HG03045 (cell line): ENCODE measurements around the gene TCHH.
"Not testable (repeated sequence)": the region's sequence is repeated elsewhere in the genome, so short reads cannot be mapped to it uniquely, and the experiment has no call there.

ENCODE experiments used
- ATAC-seq: cut with Tn5 transposase; IDR thresholded peaks from one replicate; pipeline ENCODE4 v1.9.1; 2021; ENCODE audit warnings: mild to moderate bottlenecking, moderate library complexity; ENCODE audit not compliant: unreplicated experiment

TCHH gene

DNA sequence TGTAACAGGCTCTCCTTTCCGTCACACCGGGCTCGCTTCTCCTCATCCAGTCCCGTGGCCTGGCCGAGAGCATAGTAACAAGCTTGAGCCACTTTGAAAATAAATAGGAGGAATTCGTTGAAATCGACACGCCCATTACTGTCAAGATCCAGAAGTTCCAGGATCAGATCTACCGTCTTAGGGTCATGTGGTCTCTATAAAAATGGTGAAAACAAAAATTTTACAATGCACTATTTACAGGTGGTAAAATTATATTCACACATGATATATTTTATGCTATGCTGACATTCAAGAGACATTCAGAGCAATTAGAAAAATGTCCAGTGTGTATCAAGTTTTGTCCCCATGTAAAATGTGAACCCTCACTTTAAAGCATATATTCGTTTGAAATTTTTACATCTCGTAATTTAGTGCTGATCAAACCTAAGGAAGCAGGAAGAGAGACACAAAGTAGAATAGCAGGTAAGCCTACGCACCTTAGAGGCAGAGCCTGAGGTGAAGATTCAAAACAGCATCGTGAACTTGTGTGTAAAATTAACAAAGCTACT is 2.3 kb downstream of the TCHH start:
- ATAC-seq, result no peak

DNA sequence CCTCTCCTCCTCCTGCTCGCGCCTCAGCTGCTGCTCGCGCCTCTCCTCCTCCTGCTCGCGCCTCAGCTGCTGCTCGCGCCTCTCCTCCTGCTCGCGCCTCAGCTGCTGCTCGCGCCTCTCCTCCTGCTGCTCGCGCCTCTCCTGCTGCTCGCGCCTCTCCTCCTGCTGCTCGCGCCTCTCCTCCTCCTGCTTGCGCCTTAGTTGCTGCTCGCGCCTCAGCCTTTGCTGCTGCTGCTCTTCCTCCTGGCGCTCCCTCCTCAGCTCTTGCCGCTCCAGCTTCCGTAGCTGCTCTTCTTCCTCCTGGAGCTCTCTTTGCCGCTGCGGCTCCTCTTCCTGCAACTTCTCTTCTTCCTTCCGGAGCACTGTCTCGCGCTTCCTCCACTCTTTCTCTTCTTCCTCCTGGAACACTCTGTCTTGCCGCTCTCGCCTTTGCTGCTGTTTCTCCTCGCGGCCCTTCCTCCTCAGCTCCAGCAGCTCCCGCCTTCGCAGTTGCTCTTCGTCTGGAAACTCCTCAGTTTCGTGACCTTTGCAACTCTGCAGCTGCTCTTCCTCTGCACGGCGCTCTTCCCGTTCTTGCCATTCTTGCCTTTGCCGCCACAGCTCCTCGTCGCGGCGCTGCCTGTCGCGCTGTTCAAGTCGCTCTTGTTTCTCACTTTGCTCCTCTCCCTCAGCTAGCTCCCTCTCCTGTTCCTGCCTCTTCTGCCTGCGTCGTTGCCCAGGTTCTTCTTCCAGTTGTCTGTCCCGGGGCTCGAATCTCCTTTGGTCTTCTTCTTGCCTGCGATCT is 3.0 kb downstream of the TCHH start:
- no peak for ATAC-seq

DNA sequence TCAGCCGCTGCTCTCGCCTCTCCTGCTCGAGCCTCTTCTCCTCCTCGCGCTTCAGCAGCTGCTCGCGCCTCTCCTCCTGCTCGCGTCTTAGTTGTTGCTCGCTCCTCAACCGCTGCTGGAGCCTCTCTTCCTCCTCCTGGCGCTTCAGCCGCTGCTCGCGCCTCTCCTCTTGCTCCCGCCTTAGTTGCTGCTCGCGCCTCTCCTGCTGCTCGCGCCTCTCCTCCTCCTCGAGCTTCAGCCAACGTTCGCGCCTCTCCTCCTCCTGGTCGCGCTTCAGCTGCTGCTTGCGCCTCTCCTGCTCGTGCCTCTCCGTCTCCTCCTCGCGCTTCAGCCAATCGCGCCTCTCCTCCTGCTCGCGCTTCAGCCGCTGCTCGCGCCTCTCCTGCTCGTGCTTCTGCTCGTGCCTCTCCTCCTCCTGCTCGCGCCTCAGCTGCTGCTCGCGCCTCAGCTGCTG is 3.7 kb downstream of the TCHH start:
- no peak for ATAC-seq

DNA sequence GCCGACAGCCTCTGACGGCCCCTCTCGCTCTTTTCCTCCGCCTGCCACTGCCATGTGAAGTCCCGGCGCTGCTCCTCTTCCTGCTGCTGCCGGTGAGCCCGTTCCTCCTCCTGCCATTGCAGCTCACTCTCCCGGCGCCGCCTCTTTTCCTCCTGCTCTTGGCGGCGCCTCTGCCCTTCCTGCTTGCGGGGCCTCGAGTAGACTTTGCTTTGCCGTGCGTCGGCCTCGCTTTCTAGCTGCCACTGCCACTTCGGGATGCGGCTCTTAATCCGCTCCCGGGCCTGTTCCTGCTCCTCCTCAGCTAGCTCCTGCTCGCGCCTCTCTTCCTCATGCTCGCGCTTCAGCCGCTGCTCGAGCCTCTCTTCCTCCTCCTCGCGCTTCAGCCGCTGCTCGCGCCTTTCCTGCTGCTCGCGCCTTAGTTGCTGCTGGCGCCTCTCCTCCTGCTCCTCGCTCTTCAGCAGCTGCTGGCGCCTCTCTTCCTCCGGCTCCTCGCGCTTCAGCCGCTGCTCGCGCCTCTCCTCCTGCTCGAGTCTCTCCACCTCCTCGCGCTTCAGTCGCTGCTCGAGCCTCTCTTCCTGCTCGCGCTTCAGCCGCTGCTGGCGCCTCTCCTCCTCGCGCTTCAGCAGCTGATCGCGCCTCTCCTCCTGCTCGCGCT is 4.3 kb downstream of the TCHH start:
- ATAC-seq, result no peak

DNA sequence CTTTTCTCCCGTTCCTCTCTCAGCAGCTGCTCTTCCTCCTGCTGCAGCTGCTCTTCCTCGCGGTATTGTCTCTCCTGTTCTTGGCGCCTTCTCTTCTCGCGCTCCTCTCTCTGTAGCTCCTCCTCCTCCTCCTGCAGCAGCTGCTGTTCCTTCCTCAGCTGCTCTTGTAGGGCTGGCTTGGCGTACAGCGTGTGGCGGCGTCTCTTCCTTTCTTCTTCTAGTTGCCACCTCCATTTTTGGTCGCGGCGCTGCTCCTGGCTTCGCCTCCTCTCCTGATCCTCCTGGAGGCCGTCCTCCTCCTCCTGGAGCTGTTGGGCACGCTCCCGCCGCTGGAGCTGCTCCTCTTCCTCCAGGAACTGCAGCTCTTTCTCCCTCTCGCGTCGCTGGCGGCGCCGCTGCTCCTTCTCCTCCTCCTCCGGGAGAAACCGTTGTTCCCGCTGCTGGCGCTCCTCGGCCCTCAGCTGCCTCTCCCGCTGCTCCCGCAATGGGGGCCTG is 4.8 kb downstream of the TCHH start:
- no peak for ATAC-seq

DNA sequence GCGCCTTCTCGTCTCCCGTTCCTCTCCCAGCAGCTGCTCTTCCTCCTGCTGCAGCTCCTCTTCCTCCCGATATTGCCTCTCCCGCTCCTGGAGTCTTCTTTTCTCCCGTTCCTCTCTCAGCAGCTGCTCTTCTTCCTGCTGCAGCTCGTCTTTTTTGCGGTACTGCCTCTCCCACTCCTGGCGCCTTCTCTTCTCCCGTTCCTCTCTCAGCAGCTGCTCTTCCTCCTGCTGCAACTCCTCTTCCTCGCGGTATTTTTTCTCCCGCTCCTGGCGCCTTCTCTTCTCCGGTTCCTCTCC is 5.3 kb downstream of the TCHH start:
- ATAC-seq, result no peak

DNA sequence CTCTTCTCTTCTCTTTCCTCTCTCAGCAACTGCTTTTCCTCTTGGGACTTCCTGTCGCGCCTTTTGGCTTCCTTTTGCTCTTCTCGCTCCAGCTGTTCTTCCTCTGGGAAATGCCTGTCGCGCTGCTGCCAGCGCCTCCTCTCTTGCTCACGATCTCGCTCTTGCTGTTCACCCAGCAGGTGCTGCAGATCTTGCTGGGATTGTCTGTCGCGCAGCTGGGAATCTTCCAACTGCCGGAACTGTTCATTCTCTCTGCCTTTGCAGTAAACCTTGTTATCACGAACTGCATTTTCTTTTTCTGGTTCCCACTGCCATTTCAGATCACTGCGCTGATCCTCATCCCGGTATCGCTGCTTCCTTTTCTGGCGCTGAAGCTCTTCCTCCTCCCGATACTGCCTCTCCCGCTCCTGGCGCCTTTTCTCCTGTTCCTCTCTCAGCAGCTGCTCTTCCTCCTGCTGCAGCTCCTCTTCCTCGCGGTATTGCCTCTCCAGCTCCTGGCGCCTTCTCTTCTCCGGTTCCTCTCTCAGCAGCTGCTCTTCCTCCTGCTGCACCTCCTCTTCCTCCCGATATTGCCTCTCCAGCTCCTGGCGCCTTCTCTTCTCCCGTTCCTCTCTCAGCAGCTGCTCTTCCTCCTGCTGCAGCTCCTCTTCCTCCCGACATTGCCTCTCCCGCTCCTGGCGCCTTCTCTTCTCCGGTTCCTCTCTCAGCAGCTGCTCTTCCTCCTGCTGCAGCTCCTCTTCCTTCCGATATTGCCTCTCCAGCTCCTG is 5.8 kb downstream of the TCHH start:
- no peak for ATAC-seq

DNA sequence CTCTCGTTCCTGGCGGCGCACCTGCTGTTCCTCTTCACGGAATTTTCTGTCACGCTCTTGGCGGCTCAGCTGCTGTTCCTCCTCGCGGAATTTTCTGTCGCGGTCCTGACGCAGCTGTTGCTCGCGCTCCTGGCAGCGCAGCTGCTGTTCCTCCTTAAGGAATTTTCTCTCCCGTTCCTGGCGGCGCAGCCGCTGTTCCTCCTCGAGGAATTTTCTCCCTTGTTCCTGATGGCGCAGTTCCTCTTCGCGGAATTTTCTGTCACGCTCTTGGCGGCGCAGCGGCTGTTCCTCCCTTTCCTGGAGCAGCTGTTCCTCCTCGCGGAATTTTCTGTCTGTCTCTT is 6.4 kb downstream of the TCHH start:
- ATAC-seq, result no peak

DNA sequence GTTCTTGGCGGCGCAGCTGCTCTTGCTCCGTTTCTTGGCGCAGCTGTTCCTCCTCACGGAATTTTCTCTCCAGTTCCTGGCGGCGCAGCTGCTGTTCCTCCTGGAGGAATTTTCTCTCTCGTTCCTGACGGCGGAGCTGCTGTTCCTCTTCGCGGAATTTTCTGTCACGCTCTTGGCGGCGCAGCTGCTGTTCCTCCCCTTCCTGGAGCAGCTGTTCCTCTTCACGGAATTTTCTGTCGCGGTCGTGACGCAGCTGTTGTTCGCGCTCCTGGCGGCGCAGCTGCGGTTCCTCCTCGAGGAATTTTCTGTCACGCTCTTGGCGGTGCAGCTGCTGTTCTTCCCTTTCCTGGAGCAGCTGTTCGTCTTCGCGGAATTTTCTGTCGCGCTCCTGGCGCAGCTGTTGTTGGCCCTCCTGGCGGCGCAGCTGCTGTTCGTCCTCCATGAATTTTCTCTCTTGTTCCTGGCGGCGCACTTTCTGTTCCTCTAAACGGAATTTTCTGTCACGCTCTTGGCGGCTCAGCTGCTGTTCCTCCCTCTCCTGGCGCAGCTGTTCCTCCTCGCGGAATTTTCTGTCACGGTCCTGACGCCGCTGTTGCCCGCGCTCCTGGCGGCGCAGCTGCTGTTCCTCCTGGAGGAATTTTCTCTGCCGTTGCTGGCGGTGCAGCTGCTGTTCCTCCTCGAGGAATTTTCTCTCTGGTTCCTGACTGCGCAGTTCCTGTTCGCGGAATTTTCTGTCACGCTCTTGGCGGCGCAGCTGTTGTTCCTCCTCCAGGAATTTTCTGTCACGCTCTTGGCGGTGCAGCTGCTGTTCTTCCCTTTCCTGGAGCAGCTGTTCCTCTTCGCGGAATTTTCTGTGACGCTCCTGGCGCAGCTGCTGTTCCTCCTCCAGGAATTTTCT is 7.0 kb downstream of the TCHH start:
- no peak for ATAC-seq

DNA sequence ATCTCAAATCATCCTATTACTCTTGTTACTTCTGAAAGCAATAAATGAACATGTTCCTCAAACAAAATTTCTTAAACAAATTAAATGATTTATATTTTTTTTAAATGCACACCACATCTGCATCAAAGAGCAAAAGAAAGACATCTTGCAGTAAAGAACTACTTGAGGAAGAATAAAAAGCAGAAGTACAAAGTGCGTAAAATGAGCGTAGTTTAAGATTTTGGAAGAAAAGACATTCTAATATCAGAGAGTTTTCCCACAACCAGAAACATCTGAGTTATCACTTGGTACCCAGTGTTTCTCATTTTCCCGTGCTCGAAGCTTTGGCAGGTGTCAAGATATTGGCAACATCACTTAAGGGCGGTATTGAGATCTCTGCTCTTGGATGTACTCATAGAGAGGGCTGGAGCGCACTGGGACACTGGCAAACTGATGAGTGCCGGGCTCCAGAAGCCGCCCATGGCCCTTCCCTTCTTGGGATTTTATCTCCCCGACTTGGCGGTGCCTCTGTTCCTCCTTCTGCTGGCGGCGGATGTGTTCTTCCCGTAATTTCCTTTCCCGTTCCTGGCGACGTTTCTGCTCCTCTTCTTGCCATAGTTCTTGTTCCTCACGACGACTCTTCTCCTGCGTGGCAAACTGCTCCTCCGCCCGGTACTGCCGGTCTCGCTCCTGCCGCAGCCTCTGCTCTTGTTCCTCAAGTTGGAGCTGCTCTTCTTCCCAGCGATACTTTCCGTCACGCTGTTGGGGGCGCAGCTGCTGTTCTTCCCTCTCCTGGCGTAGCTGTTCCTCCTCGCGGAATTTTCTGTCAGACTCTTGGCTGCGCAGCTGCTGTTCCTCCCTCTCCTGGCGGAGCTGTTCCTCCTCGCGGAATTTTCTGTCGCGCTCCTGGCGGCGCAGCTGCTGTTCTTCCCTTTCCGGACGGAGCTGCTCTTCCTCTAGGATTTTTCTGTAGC is 7.9 kb downstream of the TCHH start:
- ATAC-seq, result no peak

DNA sequence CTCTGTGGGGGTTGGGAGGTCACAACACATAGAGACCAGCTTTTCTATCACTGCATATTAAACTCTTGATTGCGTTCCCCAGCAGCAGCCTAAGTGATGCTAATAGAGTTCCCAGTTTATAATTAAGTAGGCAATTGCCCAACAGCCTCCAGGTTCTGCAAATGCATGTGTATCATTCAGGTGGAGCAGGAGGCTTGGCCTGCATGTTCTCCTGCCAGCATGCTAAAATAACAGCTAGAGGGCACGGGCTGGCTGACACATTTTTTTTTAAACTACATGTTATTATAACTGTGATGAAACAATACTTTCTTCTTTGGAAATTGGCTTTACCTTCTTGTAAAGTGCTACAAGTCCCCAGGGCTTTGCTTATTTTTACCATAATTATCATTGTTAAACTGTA is 10.4 kb downstream of the TCHH start:
- ATAC-seq, result no peak

DNA sequence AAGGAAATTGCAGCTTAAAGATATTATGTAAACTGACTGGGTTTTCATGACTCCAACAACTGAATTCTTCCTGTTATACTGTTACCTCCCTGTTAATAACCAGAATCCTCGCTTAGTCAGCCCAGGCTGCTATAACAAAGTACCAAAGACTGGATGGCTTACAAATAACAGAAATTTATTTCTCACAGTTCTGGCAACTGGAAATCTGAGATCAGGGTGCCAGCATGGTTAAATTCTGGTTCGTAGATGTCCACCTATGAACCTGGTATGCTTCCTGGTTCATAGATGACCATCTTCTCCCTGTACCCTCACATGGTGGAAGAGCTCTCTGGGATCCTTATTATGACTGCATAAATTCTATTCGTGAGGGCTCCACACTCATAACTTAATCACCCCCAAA is 18.3 kb downstream of the TCHH start:
- no peak for ATAC-seq

DNA sequence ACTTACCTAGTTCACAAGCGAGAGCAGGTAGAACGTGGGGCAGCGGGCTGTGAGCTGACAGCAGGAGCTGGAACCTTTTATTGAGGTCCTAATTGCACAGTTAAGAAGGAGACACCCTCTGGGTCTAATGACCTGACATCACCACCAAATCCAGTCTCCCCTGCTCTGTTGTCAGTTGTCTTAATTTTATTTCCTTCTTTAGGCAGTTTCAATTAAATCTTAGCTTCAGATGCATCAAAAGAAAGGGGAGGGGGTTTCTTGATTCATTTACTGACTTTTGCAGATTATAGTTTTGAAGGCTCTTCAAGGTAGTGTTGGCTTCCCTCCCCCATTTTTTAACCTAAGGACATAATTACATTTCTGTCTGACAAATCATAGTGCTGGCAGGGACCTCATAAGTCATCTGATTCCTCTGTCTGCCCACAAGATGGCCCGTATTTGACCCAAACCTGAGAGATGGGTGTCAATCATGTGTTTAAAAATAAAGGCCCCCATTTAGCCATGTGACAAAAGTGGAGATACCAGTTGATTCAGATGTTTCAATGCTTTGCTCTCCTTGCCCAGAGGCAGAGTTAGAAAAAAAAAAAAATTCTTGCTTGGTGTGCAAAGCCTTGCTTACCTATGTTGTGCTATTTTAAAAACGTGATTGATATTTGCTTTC is 26.1 kb downstream of the TCHH start, which contains the start of gene TCHHL1:
Gene TCHHL1, minus strand, starts transcription at position 51 of the 661 bp plus-strand sequence. CDS start 921 bp downstream, outside the sequence.
- ATAC-seq, result no peak

DNA sequence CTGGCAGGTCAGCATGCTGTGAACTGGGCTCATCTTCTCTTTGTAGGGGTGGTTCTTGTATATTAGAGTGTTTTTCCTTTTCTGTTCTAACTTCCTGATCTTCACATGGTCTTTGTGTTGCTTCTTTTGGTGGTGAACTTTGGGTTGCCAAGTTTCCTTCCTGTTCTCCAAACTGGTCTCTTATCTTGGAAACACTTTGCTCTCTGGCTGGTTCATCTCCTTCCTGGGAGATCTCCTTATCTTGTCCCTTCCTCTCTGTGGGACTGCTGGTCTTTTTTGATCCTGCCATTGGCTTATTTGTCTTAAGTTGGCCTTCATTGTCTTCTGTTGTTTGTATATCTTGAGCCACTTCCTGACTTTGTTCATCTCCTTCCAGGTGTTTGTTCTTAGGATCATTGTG is 28.5 kb downstream of the TCHH start:
- no peak for ATAC-seq

DNA sequence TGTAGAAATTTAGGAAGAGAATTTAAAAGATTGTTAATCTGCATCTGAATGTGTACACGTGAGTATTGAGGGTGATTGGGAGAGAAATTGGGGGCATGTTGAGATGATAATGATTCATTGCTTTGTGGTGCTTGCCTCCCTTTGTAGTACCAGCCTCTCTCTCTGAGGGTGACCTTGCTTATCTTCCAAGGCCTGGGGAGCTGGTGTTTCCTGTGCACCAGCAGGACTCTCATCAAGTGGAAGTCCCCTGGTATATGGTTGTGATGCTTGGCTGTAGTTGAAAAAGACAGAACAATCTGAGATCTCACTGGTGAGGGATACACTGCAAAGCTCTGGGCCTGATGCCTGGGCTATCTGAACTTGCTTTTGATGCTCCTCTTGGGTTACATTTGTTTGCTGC is 30.4 kb downstream of the TCHH start:
- ATAC-seq, result no peak

DNA sequence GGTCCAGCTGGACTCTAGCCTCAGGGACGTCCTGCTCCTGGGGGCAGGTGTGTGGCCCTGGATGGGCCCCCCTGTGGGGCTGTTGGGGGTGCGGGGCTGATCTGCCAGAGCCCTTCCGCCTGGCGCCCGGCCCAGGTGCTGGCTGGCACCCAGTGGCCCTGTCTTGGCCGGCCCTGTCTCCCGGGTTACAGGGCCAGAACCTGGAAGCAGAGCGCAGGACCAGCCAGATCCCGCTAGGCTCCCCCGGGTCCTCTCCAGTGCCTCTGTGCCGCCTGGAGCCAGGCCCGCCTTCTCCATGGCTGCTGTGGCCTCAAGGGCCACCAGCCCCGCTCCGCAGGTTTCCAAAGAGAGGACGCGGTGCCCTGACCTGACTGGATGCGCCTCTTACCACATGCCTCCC is 34.2 kb downstream of the TCHH start:
- ATAC-seq, result not testable (repeated sequence)

DNA sequence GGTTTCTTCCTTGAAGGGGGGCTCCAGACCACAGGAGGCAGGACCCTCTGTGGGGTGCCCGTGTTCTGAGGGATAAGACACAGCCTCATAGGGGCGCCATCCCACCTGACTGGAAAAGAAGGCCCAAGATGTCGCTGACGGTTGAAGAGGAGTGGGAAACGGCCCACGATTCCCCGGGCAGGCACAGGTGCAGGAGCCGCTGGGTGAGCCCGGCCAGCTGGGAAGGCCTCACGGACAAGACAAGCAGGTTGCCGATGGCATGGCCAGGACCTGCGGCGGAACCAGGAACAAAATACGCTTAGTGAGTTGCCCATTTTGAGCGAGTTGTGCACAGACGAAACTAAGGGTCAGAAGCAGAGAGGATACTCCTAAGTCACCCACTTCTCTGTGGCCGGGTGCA is 34.8 kb downstream of the TCHH start:
- ATAC-seq, result not testable (repeated sequence)

DNA sequence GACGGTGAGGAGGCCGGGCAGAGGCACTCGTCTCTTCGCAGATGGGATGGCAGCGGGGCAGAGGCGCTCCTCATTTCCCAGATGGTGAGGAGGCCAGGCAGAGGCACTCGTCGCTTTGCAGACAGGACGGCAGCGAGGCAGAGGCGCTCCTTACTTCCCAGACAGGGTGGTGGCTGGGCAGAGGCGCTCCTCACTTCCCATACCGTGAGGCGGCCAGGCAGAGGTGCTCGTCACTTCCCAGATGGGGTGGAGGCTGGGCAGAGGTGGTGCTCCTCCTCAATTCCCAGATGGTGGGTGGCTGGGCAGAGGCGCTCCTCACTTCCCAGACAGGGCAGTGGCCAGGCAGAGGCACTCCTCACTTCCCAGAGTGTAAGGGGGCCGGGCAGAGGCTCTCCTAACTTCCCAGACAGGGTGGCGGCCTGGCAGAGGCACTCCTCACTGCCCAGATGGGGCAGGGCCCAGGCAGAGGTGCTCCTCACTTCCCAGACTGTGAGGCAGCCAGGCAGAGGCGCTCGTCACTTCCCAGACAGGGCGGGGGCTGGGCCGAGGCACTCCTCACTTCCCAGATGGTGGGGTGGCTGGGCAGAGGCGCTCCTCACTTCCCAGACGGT is 36.3 kb downstream of the TCHH start:
- no peak for ATAC-seq
